WERI-Rb-1 (cell line): ENCODE results near the gene CPSF3.

Experiments used
- DNase-seq: peaks from one replicate; pipeline ENCODE4 v3.0.0-alpha.2; 2020
- H3K27ac ChIP-seq: fragments of 250-450 bp; sonication (Bioruptor Pico); 2 replicates; pipeline ENCODE4 v1.5.1; 2020; ENCODE audit warnings: mild to moderate bottlenecking, moderate library complexity
- H3K27me3 ChIP-seq: fragments of 250-450 bp; sonication (Bioruptor Pico); 2 replicates; pipeline ENCODE4 v1.5.1; 2021; ENCODE audit warnings: mild to moderate bottlenecking, low read depth, moderate library complexity; ENCODE audit not compliant: insufficient read depth, severe bottlenecking
- H3K36me3 ChIP-seq: fragments of 250-450 bp; sonication (Bioruptor Pico); 2 replicates; pipeline ENCODE4 v1.5.1; 2020; ENCODE audit warnings: mild to moderate bottlenecking, moderate library complexity
- H3K4me3 ChIP-seq: 2 replicates; pipeline ENCODE4 v1.5.1; 2011; ENCODE audit warnings: low read depth, mild to moderate bottlenecking, control low read depth, low read length
- H3K9me3 ChIP-seq: fragments of 250-450 bp; sonication (Bioruptor Pico); 2 replicates; pipeline ENCODE4 v1.5.1; 2021; ENCODE audit warnings: mild to moderate bottlenecking, moderate library complexity; ENCODE audit not compliant: severe bottlenecking
- TF ChIP-seq, protein P1 (sequence below): IDR thresholded peaks from 2 replicates; pipeline ENCODE4 v1.5.1; 2011; ENCODE audit warnings: low read depth, mild to moderate bottlenecking, control low read depth, inconsistent platforms, low read length

CPSF3 gene

GRCh38 chr2:9466147-9466683 is 42.8 kb downstream of the CPSF3 start:
- TF ChIP-seq, protein P1, sequence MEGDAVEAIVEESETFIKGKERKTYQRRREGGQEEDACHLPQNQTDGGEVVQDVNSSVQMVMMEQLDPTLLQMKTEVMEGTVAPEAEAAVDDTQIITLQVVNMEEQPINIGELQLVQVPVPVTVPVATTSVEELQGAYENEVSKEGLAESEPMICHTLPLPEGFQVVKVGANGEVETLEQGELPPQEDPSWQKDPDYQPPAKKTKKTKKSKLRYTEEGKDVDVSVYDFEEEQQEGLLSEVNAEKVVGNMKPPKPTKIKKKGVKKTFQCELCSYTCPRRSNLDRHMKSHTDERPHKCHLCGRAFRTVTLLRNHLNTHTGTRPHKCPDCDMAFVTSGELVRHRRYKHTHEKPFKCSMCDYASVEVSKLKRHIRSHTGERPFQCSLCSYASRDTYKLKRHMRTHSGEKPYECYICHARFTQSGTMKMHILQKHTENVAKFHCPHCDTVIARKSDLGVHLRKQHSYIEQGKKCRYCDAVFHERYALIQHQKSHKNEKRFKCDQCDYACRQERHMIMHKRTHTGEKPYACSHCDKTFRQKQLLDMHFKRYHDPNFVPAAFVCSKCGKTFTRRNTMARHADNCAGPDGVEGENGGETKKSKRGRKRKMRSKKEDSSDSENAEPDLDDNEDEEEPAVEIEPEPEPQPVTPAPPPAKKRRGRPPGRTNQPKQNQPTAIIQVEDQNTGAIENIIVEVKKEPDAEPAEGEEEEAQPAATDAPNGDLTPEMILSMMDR, result no peak
- H3K27me3 ChIP-seq, result no peaks in the 10 kb centered on the region
- no peak overlapping the region for H3K27ac ChIP-seq
- H3K9me3 ChIP-seq, result no peaks in the 10 kb centered on the region
- no peak for DNase-seq
- H3K36me3 ChIP-seq, result peaks cover 57% of the 10 kb centered on the region
- H3K4me3 ChIP-seq, result no peak overlapping the region

DNA sequence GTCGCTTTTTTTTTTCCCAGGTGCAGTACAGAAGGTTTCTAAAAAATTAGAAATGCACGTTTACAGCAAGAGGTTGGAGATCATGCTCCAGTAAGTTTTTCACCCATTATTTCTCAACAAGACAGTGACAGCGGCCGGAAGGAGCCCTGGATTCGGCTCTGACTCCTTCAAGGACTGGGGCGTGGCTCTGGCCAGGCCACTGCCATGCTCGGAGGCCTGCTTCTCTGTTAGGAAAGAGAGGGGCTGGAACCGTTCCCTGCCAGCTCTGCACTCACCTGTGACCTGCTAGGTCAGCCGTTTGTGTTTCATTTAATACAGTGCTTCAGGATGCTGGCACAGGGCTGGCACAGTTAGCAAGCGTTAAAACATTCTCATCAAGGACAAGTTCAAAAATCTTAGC is 44.2 kb downstream of the CPSF3 start:
- H3K4me3 ChIP-seq, result no peak overlapping the region
- no peak overlapping the region for H3K27ac ChIP-seq
- peaks cover 62% of the 10 kb centered on the region for H3K36me3 ChIP-seq
- no peak for DNase-seq
- no peaks in the 10 kb centered on the region for H3K27me3 ChIP-seq
- H3K9me3 ChIP-seq, result no peaks in the 10 kb centered on the region
- TF ChIP-seq, protein P1, result no peak

- H3K4me3 ChIP-seq, result no peak overlapping the region
- H3K36me3 ChIP-seq, result peaks cover 62% of the 10 kb centered on the region
- DNase-seq, result no peak
- TF ChIP-seq, protein P1, result no peak
- no peaks in the 10 kb centered on the region for H3K9me3 ChIP-seq
- no peak overlapping the region for H3K27ac ChIP-seq
- no peaks in the 10 kb centered on the region for H3K27me3 ChIP-seq
Measured at GRCh38 chr2:9471206-9471605, 47.8 kb downstream of the CPSF3 start.

DNA sequence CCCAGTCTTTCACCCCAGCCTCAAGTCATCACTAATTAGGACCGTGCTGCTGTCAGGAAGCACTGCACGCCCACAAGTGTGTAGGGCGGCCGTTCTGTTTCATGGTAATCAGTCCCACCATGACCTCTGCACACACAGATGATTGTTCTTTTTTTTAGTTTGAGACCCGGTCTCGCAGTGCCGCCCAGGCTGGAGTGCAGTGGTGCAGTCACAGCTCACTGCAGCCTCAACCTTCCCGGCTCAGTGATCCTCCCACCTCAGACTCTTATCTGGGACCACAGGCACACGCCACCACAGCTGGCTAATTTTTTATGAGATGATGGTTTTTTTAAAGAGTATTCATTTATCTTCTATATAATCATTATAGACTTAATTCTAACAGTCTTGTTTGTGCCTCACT is 49.1 kb downstream of the CPSF3 start:
- DNase-seq, result no peak
- H3K36me3 ChIP-seq, result peaks cover 72% of the 10 kb centered on the region
- TF ChIP-seq, protein P1, result no peak
- H3K27ac ChIP-seq, result no peak overlapping the region
- H3K27me3 ChIP-seq, result no peaks in the 10 kb centered on the region
- H3K9me3 ChIP-seq, result no peaks in the 10 kb centered on the region
- no peak overlapping the region for H3K4me3 ChIP-seq

GRCh38 chr2:9473308-9473984 is 50.0 kb downstream of the CPSF3 start:
- TF ChIP-seq, protein P1, result no peak
- no peak overlapping the region for H3K27ac ChIP-seq

GRCh38 chr2:9473985-9474360 is 50.5 kb downstream of the CPSF3 start:
- H3K36me3 ChIP-seq, result peaks cover 68% of the 10 kb centered on the region
- H3K9me3 ChIP-seq, result no peaks in the 10 kb centered on the region
- peak overlapping the region; percentile 71 for H3K4me3 ChIP-seq
- DNase-seq, result peak; percentile 14
- peak overlapping the region; percentile 82 for H3K27ac ChIP-seq
- no peaks in the 10 kb centered on the region for H3K27me3 ChIP-seq
- TF ChIP-seq, protein P1, result no peak

More at GRCh38 chr2:9473308-9473984, 50.0 kb downstream of the CPSF3 start:
- no peak overlapping the region for H3K4me3 ChIP-seq
- no peaks in the 10 kb centered on the region for H3K27me3 ChIP-seq
- peaks cover 66% of the 10 kb centered on the region for H3K36me3 ChIP-seq
- no peak for DNase-seq
- H3K9me3 ChIP-seq, result no peaks in the 10 kb centered on the region
